HG03354 (cell line): ENCODE measurements around the gene MKX.

ENCODE experiments used
- ATAC-seq: cut with Tn5 transposase; IDR thresholded peaks from one replicate; pipeline ENCODE4 v1.9.1; 2021; ENCODE audit warnings: mild to moderate bottlenecking; ENCODE audit not compliant: unreplicated experiment, poor library complexity, severe bottlenecking

The MKX gene, protein sequence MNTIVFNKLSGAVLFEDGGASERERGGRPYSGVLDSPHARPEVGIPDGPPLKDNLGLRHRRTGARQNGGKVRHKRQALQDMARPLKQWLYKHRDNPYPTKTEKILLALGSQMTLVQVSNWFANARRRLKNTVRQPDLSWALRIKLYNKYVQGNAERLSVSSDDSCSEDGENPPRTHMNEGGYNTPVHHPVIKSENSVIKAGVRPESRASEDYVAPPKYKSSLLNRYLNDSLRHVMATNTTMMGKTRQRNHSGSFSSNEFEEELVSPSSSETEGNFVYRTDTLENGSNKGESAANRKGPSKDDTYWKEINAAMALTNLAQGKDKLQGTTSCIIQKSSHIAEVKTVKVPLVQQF

DNA sequence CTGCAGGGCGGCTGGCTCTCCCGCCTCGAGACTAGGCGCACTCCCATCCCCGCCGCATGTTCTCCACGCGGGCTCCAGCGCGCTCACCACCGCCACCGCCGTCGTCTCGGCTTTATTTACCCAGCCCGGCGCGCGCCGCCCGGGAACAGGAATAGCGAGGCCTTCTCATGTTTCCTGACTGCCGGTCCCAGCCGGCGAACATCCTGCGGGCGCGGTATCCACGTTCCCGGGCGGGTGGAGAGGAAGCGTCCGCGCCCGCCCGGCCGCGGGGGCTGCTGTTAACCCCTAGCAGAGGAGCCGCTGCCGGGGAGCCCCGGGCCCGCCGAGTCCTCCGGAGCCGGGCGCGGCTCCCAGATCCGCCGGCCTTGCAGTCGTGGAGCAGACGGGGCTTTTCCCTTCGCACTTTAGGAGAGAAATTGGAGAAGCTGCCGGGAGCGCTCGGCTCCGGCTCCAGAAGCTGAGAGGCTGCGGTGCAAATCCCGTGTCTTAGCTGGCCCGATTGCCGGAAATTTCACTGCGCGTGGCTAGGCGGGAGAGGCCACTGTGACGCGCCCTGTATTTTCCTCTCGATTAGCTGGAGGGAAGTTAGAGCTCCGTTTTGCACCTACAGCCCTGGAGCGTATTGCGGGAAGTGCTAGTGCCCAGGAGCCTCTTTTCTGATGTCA lies at the start of gene MKX:
Gene MKX, minus strand, starts transcription at position 88 of the 665 bp plus-strand sequence. CDS start 2,404 bp downstream, outside the sequence.
- ATAC-seq, result no peak

- ATAC-seq, result no peak
These were observed 48.5 kb upstream of the MKX start for GRCh38 chr10:27794157-27794556.

DNA sequence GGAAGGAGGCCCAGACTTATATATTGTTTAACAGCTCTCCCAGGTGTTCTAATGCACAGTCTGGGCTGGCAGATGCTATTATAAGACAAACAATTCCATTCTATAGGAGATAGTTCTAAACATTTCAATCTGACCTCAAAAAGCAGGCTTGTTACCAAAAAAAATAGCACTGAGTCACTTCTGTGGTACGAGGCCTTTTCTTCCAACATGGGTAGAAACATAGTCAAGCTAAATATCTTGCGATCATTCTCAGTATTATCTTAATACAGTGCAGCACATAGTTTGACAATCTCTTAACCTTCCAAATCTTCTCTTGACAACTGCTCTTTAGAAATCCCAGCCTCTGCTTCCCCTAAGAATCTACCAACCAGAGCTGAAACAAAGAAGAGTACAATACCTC lies 46.6 kb upstream of the MKX start:
- no peak for ATAC-seq

DNA sequence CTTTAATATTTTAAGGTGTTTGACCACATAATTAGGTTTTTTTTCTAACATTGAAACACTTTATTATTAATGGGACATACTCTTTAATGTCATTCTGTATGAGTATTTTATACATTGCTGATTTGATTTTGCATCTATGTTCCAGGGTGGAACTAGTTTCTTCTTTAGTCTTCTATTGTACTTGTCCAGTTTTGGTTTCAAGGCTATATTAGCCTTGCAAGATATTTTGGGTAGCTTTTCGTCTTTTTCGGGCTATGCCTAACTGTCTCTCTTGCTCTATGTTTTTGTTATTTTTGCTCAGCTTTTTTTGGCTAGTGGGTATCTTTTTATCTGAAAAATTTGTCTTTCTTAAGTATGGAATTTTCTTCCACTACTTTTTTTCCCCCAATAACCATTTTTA lies 38.7 kb upstream of the MKX start:
- no peak for ATAC-seq

- peak; percentile 63 for ATAC-seq
These were observed 38.0 kb upstream of the MKX start for GRCh38 chr10:27783660-27784059.

- no peak for ATAC-seq
These were observed 33.9 kb upstream of the MKX start for GRCh38 chr10:27779462-27780015.

DNA sequence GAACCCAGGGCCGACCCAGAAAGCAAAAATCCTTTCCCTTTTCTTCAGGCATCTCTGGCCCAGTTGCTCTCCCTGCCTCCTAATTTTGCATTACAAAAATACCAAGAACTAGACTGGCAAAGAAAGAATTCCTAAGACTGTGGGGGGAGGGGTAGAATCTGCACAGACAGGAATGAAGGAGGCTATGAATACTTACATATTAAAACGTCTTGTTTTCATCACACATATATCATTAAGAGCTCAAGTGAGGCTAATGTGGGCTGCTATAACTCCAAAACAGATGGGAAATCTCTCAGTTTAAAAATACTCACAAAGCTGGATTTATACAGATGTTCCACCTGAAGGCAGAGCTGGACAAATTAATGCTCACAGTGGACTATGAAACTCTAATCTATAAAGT lies 29.2 kb upstream of the MKX start:
- ATAC-seq, result no peak

DNA sequence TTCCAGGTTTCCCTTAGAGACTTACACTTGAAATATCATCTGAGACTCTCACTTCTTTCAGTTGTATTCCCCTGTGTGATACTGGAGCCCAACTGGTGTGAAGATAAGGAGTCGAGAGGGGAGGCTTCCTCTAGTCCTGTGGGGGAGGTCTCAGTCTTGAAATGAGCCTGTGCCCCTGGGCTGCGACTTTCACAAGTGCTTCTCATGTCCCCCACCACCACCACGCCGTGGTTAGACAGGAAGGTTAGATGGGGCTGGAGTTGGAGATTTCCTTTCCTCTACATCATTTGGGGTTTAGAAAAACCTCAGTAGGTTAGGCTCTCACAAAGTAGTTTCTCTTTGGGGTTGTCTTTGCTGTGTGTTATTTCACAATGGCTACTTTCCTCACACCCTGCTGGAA lies 25.6 kb upstream of the MKX start:
- ATAC-seq, result no peak

DNA sequence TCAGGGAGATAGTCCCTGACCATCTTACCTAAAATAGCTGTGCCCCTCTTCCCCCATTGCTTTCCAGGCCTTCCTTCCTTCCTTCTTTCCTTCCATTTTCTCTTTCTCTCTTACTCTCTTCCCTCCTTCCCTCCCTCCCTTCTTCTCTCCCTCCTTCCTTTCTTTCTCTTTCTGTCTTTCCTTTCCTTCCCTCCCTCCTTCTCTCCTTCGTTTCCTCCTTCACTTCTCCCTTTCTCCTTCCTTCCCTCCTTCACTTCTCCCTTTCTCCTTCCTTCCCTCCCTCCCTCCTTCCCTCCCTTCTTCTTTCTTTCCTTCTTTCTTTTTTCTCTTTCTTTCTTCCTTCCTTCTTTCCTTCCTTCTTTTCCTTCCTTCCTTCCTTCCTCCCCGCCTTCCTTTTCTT lies 24.6 kb upstream of the MKX start:
- ATAC-seq, result no peak

GRCh38 chr10:27760867-27761266 lies 15.2 kb upstream of the MKX start:
- no peak for ATAC-seq

GRCh38 chr10:27759483-27760272 lies 14.1 kb upstream of the MKX start:
- no peak for ATAC-seq

DNA sequence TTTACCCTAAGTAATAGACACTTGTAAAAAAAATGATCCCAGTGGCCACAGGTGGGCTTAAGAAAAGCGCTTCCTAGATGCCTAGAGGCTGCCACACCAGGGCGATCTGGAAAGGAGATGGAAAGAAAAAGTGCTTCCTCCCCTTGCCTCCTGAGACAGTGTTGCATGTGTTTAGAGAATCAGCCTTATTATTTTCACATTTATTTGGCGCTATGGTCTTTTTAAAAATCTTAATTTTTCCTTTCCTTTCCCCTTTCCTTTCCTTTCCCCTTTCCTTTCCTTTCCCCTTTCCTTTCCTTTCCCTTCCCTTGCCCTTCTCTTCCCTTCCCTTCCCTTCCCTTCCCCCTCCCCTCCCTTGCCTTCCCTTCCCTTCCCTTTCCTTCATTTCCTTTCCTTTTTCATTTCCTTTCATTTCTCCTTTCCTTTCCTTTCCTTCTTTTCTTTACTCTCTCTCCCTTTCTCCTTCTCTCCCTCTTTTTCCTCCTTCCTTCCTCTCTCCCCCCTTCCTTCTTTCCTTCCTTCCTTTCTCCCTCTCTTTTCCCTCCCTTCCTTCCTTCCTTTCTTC lies 7.1 kb upstream of the MKX start:
- ATAC-seq, result no peak

DNA sequence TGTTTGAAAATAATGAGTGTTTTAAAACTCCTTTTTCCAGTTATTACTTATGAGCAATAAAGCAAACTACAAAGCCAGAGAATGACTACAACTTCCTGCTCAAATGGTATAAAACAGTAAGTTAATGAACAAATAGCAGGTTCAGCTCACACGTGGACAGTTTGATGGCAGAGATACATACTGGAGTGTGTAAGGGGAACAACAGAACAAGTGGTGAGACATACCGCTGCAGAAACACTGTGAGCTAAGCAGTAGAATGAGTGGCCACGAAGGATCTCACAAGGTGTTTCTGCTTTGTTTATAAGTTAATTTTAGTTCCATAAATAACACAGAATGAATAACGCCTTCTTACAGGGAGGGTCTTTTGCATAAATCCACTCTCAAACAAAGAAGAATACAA lies 3.0 kb upstream of the MKX start:
- ATAC-seq, result no peak

GRCh38 chr10:27747096-27747451 lies 1.5 kb upstream of the MKX start:
- ATAC-seq, result no peak

GRCh38 chr10:27746397-27747095 lies 927 bp upstream of the MKX start:
- no peak for ATAC-seq

GRCh38 chr10:27744802-27745731 lies 552 bp downstream of the MKX start:
- ATAC-seq, result no peak

GRCh38 chr10:27743877-27744801 lies 1.5 kb downstream of the MKX start:
- ATAC-seq, result no peak
